ENCODE measurements around the gene FCER2.

The FCER2 gene

DNA sequence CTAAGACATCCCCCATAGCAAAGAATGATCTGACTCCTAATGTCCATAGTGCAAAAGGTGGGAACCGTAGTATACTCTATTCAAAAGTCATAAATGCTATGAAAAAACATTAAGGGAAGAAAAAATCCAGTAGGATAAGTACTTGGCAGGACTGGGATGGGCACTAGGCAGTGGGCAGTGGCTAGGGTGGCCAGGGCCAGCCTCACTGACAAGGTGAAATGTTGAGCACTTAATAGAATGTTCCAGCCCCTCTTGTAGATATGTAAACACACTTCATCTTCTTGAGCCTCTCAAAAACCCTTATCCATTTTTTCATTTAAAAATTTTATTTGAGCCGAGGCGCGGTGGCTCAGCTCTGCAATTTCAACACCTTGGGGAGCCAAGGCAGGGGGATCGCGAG, 31.4 kb upstream of the FCER2 start:
- no peak for DNase-seq (ENCODE audit: low read depth in 2 of 2)

DNA sequence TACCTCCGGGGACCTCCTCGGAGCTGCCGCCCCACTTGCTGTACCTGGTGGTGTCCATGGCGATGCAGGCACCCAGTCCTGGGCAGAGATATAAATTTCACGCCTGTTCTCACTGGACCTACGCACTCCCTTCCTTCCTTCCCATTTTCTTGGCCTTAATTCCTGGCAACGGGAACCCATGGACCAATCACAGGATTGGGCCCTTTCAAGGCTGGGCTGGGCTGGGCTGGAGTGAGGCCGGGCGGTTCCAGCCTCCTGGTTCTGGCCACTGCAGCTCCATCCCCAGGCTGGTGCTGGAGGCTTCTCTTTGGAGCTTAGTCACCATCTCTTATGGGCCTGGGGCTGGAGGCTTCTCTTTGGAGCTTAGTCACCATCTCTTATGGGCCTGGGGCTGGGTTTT, 30.1 kb upstream of the FCER2 start, which contains the start of gene CLEC4G:
Gene CLEC4G, minus strand, starts transcription at position 66 of the 400 bp plus-strand sequence. Its CDS starts 8 bp downstream, at position 58.
- no peak for DNase-seq (ENCODE audit: low read depth in 2 of 2)

DNA sequence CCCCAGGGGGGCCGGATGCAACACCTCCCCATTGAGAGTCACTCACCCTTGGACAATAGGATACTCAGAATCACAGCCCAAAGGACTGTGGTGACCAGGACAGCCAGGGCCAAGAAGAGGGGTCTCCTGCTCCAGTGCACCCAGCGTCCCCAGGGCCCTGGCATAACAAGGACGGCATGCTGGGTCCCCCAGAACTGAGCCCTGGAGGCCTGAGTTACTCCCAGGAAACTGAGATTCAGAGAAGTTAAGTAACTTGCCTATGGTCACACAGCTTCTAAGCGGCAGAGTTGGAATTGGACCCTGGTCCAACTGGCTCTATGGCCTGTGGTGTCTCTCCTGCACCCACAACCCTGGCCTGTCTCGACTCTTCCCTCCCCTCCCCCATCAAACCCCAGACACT, 29.7 kb upstream of the FCER2 start:
- no peak for DNase-seq (ENCODE audit: low read depth in 2 of 2)

DNA sequence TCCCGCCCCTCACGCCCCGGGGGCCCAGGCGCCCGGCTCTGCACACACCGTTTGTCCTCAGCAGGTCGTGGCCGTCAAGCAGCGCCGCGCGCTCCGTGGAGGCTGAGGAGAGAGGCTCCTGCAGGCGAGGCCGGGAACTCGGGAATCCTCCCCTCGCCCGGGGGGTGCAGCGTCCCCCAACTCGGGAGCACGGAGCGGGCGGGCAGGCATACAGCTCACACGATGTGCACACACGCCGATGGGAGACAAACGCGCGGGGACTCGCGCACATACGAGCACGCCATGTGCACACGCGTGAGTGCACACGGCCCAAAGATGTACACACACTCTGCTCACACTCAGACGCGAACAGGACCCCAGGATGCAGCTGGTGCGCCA, 29.3 kb upstream of the FCER2 start:
- DNase-seq (ENCODE audit: low read depth in 2 of 2), result no peak

DNA sequence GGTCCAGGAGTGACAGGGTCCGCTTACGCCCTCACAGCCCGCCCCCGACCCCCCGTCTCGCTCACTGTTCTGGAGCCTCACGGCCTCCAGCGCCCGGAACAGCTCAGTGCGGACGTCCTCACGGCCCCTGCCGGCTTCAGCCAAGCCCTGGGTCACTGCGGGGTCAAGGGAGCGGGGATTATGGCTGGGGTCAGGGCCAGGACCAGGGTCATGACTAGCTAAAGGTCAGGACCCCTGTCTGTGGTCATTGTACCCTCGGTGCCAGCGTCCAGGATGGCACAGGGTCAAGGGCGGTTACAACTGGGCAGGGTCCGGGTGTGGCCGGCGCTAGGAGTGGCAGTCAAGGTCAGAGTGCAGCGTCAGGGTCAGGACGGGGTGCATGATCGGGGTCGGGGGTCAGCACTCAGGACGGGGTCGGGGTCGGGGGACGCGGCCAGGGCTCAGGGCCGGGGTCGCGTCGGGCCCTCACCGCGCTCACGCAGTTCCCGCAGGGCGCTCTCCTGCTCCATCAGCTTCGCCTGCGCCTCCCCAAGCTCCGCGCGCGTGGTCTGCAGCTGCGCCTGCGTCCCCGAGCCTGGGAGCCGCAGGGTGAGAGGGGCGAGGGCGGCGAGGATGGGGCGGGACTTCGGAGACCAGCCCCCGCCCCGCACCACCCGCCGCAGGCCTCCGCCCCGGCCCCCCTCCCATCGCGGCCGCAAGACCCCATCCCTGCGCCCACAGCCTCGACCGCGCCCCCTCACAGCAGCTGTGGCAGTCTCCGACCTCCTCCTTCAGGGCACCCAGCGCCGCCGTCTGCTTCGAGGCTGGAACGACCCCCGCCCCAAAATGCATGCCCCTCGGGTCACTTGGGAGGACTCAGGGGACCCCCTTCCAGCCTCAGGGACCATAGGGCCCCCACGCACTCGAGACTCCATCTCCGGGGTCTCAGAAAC, 28.6 kb upstream of the FCER2 start:
- no peak for DNase-seq (ENCODE audit: low read depth in 2 of 2)

DNA sequence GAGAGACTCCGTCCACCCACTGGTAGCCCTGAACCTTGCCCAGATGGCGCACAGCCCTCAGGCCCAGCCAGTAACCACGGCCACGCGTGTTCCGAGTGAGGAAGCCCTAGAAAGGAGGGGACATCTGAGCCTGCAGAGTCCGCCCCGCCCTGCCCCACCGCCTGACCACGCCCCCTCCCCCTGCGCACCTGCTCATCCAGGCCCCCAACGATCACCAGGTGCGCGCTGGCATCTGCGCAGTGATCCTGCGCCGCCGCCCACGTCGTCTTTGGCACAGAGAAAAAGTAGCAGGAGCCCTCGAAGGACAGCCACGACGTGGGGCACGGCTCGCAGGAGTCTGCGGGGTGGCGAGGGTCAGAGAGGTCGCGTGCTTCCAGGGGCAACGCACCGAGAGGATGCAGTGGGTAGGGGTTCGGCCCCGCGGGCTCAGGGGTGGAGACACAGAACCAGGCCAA, 27.9 kb upstream of the FCER2 start:
- DNase-seq (ENCODE audit: low read depth in 2 of 2), result no peak

DNA sequence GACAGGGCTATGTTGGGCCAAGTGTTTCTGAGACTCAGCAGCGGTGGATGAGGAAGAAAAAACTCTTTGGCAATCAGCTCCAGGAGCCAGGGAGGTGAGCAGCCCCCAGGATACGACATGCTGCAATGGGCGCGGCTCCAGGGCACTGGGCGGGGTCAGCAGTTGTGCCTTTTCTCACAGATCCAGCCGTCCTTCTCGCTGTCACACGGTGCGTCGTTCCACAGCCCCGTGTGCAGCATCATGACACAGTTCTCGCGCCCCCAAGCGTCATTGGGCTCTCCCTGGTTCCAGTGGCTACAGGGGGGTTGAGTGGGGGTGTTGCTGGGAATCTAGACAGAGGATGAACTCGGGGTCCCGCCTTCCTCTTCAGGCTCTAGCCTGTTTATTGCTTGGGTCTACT, 27.3 kb upstream of the FCER2 start:
- no peak for DNase-seq (ENCODE audit: low read depth in 2 of 2)

DNA sequence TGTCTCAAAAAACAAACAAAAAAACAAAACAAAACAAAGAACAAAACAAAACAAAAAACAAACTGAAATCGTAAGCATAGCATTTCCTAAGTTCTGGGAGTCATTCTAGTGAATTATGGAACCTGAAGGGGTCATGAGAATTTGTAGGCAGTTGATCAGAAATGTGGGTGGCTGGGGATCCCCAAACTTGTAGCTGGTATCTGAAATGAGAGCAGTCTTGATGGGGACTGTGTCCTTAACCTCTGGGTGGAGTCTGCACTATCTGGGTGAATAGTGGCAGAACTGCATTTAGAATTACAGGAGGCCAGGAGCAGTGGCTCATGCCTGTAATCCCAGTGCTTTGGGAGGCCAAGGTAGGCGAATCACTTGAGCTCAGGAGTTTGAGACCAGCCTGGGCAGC, 23.9 kb upstream of the FCER2 start:
- DNase-seq (ENCODE audit: low read depth in 2 of 2), result no peak

DNA sequence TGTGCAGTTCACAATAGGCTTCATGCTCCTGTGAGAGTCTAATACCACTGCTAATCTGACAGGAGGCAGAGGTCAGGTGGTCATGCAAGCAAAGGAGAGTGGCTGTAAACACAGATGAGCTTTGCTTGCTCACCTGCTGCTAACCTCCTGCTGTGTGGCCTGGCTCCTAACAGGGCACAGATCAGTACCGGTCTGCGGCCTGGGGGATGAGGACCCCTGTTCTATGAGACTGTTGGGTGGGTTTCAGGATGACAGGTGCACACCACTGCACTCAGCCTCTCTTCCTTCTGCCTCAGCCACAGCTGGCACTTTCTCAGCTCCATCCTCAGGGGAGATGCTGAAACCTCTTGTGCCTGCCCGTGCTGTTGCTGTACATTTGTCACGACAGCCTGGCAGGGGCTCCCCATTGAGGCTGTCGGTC, 20.3 kb upstream of the FCER2 start:
- no peak for DNase-seq (ENCODE audit: low read depth in 2 of 2)

DNA sequence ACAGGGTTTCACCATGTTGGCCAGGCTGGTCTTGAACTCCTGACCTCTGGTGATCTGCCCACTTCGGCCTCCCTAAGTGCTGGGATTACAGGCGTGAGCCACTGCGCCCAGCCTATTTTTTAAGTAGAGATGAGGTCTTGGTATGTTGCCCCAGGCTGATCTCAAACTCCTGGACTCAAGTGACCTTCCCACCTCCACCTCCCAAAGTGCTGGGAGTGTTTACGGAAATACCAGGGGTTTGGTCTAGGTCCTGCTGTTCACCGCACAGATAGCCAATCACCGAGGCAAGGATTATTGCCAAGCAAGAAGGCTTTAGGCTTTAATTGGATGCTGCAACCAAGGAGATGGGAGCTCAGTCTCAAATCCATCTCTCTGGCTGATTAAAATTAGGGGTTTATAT, 18.4 kb upstream of the FCER2 start:
- no peak for DNase-seq (ENCODE audit: low read depth in 2 of 2)

DNA sequence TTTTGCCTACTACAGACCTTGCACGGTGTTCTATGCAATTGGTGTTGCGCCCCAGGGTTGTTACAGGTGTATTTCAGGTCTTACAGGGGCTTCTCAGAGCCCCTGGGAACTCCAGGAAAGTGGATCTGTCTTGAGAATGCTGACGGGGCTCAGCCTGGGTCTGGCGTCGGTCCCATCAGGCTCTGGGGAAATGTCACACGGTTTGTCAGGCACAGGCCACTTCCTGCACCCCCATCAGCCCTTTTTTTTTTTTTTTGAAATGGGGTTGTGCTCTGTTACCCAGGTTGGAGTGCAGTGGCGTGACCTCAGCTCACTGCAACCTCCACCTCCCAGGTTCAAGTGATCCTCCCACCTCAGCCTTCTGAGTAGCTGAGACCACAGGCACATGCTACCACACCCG, 16.7 kb upstream of the FCER2 start:
- no peak for DNase-seq (ENCODE audit: low read depth in 2 of 2)

DNA sequence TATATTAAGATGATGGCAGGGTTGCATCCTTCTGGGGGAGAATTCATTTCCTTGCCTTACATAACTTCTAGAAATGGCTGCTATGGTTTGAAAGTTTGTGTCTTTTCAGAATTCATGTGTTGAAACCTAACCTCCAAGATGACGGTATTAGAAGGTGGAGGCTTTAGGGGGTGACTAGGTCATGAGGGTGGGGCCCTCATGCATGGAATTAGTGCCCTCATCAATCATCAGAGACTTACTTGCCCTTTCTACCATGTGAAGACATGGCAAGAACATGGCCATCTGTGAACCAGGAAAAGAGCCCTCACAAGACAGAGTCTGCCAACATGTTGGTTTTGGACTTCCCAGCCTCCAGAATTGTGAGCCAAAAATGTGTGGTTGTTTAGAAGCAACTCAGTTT, 14.8 kb upstream of the FCER2 start:
- DNase-seq (ENCODE audit: low read depth in 2 of 2), result no peak

DNA sequence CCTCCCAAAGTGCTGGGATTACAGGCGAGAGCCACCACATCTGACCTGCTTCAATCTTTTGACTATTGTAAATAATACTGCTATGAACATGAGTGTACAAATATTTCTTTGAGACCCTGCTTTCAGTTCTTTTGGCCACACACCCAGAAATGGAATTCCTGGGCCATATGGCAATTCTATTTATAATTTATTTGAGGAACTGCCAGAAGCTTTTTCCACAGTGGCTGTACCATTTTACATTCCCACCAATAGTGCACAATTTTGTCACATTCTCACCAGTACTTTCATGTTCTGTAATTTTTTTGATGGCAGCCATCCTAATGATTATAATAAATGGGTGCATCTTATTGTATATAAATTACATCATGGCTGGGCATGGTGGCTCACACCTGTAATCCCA, 13.7 kb upstream of the FCER2 start:
- no peak for DNase-seq (ENCODE audit: low read depth in 2 of 2)

DNA sequence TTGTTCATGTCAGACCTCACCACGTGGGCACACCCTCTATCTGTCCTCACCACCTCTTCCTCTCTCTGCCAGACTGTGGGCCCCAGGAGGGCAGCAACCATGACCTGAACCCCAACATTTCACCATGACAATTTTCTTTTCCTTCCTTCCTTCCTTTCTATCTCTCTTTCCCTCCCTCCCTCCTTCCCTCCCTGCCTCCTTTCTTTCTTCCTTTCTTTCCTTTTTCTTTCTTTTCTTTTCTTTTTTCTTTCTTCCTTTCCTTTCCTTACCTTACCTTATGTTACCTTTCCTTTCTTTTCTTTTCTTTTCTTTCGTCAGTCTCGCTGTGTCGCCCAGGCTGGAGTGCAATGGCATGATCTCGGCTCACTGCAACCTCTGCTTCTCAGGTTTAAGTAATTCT, 8.7 kb upstream of the FCER2 start:
- no peak for DNase-seq (ENCODE audit: low read depth in 2 of 2)

DNA sequence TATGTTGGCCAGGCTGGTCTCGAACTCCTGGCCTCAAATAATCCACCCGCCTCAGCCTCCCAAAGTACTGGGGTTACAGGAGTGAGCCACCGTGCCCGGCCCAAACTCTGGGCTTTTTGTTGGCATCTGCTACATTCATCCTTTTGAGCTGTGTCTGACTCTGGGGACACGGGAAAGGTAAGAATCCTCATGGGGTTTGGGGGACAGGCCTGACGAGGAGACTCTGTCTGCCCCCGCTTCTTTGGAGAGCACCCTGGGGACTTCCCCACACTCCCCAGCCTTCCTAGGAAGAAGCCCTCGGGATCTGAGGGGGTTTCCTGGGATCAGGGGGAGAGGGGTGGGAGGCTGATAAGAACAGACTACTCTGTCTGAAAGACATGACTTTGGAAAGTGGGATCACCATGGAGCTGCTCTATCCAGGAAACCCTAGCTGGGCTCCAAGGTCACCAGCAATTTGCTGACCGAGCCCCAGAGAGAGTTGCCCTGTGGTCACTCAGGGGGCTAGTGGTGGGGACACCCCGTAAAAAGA, 8.1 kb upstream of the FCER2 start:
- DNase-seq (ENCODE audit: low read depth in 2 of 2), result no peak

DNA sequence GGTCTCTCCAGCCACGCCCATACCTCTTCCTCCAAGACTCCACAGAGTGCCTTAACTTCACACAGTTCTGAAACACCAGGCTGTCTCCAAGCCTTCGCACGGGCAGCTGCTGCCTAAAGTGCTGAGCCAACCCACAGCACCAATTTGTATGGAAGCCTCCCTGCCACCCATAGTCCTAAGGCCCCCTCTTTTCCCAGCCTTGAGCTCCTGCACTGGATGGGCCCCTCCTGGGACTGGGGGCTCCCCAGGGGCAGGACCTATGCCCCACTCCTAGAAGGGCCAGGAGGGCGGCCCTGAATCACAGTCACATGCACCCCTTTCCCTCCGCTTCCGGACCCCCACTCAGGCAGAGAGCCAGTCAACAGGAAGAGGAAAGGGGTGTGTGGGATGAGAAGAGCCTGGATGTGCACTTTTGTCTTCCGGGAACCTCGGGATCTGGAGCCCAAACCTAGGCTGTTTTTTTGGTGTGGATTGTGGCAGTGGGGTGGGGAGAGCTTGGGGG, 5.1 kb upstream of the FCER2 start:
- no peak for DNase-seq (ENCODE audit: low read depth in 2 of 2)

DNA sequence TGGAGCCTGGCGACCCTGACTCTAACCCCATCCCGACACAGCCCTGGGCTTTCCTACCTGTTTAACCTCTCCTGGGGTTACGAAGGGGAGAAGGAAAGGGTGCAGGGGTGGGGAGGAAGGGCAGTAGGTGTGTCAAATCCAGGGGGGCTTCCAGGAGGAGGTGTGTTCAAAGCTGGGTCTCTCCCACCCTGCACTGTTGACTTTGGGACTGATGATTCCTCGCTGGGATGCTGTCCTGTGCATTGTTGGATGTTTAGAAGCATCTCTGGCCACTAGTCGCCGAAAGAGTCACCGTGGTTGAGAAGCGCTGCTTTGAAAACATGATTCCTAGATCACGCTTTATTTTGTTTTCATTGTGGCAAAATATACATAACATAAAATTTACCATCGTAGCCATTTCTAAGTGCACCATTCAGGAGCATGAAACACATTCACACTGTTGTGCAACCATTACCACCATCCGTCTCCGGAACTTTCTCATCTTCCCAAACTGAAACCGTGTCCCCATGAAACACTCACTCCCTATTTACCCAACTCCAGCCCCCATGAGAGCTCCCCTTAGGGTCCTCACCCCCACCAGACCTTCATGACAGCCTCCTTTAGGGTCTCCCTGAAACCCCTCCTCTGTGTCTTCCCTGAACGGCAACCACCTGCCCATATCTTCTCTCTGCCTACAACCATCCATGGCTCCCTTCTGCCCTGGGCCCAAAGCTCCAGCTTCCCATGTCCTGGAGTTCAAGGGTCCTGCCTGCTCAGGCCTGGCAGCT, 4.4 kb upstream of the FCER2 start:
- no peak for DNase-seq (ENCODE audit: low read depth in 2 of 2)

DNA sequence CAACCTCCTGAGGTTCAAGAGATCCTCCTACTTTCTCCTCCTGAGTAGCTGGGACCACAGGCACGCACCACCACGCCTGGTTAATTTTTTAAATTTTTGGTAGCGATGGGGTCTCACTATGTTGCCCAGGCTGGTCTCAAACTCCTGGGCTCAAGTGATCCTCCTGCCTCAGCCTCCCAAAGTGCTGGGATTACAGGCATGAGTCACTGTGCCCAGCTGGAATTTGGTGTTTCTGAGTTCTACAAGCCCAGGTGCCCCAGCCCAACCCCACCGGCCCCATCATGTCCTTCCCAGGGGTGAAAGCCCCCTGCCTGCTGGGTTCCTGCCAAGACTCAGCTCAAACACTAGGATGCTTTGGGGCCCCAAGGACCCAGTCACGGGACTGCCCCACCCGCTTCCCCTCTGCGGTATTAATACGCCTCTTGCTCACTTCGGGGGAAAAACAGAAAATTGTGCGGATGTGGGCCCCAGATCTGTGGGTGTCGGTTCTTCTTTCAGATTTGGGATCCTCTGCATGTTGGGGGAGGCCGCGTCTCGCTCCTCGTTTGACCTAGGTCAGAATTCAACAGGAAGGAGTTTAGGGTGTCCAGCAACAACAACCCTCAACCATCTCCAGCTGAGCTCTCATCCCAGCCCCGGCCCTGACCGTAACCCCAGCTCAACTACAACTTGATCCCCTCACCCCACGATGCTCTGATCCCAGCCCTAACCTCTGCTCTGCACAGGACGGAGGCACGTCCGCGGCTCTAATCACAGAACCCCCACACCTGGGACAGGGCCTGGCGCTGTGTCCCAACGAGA, 3.7 kb upstream of the FCER2 start:
- DNase-seq (ENCODE audit: low read depth in 2 of 2), result peak; percentile 32 to 43

DNA sequence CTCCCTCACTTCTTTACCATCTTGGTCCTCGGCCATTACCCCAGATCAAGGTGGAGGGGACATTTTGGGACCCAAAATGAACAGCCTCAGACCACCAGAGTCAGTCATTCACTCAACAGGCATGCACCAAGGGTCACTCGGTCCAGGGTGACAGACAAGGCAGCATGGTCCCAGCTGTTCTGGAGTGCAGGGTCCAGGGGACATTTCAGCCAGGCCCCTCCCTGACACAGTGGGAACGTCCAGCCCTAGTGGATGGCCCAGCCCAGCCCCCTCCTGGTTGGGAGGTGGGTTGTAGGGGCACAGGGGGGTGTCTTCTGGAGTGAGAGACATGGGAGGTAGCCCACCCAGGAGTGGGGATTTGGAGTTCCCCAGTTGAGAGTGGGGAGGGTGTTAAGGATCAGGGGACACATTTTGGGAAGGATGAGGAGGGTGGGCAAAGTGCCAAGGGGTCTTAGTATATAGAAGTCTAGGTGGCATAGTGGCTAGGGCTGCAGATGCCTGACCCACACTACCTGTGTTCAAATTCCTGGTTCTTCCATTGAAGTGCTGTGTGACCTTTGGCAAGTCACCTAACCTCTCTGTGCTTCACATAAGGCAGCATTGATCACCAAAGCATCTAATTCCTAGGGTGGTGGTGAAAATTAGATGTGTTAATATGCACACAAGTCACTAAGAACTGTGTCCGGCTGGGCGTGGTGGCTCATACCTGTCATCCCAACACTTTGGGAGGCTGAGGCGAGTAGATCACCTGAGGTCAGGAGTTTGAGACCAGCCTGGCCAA, 2.5 kb upstream of the FCER2 start:
- DNase-seq (ENCODE audit: low read depth in 2 of 2), result no peak

DNA sequence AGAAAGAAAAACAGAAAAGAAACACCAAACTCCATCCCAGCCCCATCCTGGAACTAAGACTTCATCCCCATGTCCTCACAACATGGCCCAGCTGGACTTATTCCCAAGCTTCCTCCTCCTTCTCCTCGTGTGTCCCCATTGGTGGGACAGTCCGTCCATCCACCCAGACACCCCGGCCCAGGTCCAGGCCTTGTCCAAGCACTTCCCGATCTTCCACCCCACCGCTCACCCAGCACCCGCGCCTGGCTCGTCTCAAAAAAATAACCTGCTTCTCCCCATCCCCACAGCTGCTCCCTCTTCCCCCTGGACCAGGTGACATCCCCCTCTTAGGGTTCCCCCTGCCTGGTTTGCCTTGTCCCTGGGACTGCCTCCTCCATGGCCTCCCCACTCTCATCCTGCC, 1.4 kb upstream of the FCER2 start:
- DNase-seq (ENCODE audit: low read depth in 2 of 2), result no peak

Data from stimulated activated CD8-positive, alpha-beta memory T cell treated with anti-CD3 and anti-CD28 coated beads, Interleukin-7, amount 100 ng/mL, for 1 hour (primary cell).